ENCODE data around the gene STKLD1.

DNA sequence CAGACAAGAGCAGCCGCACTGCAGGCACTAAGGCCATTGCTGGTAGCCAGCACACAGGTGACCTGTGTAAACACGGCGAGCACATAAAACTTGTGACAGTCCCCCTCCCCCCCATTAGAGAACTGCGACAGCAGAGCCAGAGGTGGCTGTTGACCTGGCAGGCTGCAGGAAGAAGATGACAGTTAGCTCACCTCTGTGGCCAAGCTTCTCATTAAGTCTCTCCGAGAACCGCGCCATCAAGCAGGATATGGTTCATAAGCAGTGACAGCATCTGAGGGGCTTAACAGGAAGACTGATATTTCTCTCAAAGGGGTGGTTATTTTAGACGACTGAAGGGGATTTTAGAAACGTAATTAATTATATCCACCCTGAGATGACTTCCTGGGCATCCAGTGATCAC is 5.5 kb upstream of the STKLD1 start:
- TF ChIP-seq NFE2L2 (conservative IDR thresholded peaks at IDR 0.05; ENCODE audit: low read length) (no peak), CBX2 (IDR thresholded peaks at IDR 0.05; ENCODE audit: borderline replicate concordance, low read depth) (no peak), POLR2AphosphoS2 (conservative IDR thresholded peaks at IDR 0.05; ENCODE audit: low read length) (no peak), EP300 (IDR thresholded peaks at IDR 0.05) (no peak), CBX8 (IDR thresholded peaks at IDR 0.05) (no peak), ZNF302 (CRISPR knock-in tag; IDR thresholded peaks at IDR 0.05) (no peak), POLR2A (IDR thresholded peaks at IDR 0.05; ENCODE audit: low read length) (no peak), GATA3 (IDR thresholded peaks at IDR 0.05; ENCODE audit: borderline replicate concordance) (no peak)
- TF ChIP-seq, protein P1, sequence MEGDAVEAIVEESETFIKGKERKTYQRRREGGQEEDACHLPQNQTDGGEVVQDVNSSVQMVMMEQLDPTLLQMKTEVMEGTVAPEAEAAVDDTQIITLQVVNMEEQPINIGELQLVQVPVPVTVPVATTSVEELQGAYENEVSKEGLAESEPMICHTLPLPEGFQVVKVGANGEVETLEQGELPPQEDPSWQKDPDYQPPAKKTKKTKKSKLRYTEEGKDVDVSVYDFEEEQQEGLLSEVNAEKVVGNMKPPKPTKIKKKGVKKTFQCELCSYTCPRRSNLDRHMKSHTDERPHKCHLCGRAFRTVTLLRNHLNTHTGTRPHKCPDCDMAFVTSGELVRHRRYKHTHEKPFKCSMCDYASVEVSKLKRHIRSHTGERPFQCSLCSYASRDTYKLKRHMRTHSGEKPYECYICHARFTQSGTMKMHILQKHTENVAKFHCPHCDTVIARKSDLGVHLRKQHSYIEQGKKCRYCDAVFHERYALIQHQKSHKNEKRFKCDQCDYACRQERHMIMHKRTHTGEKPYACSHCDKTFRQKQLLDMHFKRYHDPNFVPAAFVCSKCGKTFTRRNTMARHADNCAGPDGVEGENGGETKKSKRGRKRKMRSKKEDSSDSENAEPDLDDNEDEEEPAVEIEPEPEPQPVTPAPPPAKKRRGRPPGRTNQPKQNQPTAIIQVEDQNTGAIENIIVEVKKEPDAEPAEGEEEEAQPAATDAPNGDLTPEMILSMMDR (IDR thresholded peaks at IDR 0.05), result no peak
- TF ChIP-seq, protein P2, sequence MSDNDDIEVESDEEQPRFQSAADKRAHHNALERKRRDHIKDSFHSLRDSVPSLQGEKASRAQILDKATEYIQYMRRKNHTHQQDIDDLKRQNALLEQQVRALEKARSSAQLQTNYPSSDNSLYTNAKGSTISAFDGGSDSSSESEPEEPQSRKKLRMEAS (IDR thresholded peaks at IDR 0.05), result no peak

Measured in A549 (cell line).